GM18505 (cell line): Measurements from ENCODE around the gene CLCNKB.
"Not testable (repeated sequence)": the region's sequence is repeated elsewhere in the genome, so short reads cannot be mapped to it uniquely, and the experiment has no call there.

ENCODE experiments used
- ATAC-seq: cut with Tn5 transposase; IDR thresholded peaks from one replicate; pipeline ENCODE4 v1.9.1; 2021; ENCODE audit not compliant: unreplicated experiment
- POLR2A ChIP-seq: IDR thresholded peaks from 4 replicates; pipeline ENCODE4 v1.6.1; 2011; ENCODE audit warnings: borderline replicate concordance; ENCODE audit not compliant: insufficient read depth, insufficient read length; ENCODE audit errors: extremely low read depth

CLCNKB gene

DNA sequence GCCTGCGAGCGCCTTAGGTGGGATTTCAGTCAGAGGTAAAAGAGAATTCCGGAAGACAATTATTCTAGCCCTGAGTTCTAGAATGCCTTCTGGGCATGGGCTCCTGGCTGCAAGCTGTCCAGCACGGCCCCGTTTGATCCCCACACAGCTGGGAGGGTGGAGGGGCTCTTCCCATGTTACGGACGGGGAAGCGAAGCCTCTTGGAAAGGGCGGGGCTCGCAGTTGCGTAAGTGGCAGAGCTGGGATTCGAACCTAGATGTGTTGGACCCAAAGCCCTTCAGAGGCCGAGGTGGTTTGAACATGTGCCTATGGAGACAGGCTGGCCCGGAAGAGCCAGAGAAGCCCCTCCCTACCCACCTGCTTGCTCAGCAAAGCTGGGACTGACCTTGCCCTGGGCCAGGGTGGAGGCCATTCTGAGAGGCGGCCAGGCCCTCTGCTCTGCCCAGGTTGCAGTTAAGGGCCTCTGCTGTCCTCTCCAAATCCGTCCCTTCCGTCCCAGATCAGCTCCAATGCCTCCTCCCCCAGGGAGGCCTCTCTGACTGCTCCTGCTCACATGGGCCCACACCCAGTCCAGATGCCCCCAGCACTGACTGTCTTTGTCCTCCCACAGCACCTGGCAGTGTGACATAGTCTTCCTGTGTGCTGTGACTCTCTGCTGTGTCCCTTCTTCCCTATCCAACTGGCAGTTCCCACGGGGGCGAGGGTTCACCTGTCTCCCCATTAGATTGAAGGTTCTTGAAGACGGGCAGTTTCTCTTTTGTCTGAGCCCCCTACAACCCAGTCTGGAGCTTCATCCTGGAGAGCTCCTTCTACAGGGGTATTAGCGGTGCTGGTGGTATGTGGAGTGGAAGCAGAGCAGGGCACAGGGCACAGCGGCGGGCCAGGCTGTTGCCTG is 24.6 kb upstream of the CLCNKB start:
- no peak for TF ChIP-seq POLR2A
- ATAC-seq = no peak

- ATAC-seq = no peak
- TF ChIP-seq POLR2A = no peak
Observed at GRCh38 chr1:16019644-16020277, 23.8 kb upstream of the CLCNKB start.

GRCh38 chr1:16020325-16020724 is 23.3 kb upstream of the CLCNKB start:
- TF ChIP-seq POLR2A = no peak
- no peak for ATAC-seq

GRCh38 chr1:16020878-16021277 is 22.7 kb upstream of the CLCNKB start:
- not testable (repeated sequence) for ATAC-seq

GRCh38 chr1:16021681-16022080 is 21.9 kb upstream of the CLCNKB start, which contains the start of gene CLCNKA:
Gene CLCNKA, plus strand, starts transcription at chr1:16022036. Its CDS starts 584 bp downstream, at chr1:16022620.
- no peak for ATAC-seq
- no peak for TF ChIP-seq POLR2A

GRCh38 chr1:16022393-16022792 is 21.2 kb upstream of the CLCNKB start:
- TF ChIP-seq POLR2A = no peak
- ATAC-seq = no peak

DNA sequence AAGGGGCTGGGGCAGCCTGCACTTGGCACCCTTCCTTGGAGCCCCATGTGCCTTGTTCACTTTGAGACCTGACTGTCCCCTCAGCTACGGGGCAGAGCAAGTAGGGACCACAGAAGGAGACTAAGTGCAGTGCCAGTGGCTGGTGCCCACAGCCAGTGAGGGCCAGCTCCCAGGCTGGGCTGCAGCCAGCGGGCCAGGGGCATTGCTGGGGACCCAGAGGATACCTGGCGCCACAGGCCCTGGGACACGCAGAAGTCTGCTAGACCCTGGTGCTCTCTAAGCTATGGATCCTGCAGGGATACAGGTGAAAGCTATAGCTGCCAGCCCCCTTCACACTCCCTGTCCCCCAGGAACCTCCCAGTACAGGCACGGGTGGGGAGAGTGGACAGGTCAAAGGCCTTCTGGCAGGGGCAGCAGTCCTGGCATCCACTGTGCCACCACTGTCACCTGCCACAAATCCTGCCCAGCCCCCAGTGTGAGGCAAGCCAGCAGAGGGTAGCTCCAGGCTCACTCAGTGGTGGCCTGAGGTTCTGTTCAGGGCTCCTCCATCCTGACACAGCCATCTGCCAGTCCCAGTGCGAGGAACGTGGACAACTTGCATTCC is 20.4 kb upstream of the CLCNKB start:
- no peak for TF ChIP-seq POLR2A
- ATAC-seq = no peak

- ATAC-seq = not testable (repeated sequence)
Observed at GRCh38 chr1:16026302-16026701, 17.3 kb upstream of the CLCNKB start.

- ATAC-seq = no peak
- TF ChIP-seq POLR2A = no peak
Observed at GRCh38 chr1:16026723-16027484, 16.7 kb upstream of the CLCNKB start.

DNA sequence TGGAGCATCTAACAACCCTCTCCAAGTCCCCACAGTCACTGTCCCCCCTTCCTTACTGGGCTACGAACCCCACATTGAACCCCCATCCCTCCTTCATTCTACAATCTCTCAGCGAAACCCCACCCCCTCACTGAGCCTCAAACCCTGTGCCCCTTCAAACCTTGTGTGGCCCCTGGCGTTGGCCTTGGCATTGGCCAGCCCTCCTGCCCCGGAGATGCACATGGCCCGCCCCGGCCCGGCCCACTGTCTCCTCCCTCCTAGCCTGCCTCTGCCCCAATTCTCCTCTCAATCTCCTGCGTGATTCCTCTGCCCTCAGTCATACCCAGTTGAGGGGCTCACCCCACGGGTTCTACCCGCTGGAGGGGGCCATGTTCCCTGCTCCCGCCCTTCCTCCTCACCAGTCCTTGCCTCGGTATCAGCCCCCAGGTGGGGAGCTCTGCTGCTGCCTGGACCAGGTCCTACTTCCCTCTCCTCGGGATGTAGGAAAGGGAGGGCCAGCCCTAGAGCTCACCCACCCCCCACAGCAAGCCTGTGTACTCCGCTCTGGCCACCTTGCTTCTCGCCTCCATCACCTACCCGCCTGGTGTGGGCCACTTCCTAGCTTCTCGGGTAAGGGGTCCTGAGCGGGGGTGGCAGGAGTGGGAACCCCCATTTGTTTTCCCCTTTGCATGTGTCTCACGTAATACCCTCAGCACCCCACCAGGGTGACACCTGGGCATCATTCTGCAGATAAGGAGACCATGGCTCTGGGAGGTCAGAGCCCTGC is 15.2 kb upstream of the CLCNKB start:
- TF ChIP-seq POLR2A = no peak
- no peak for ATAC-seq

DNA sequence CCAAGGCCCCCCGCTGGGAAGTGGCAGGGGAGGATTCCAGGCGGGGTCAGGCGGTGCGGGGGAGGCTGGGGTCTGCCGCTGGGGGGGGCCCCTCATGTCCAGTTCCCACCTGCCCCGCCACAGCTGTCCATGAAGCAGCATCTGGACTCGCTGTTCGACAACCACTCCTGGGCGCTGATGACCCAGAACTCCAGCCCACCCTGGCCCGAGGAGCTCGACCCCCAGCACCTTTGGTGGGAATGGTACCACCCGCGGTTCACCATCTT is 14.6 kb upstream of the CLCNKB start:
- ATAC-seq = not testable (repeated sequence)

DNA sequence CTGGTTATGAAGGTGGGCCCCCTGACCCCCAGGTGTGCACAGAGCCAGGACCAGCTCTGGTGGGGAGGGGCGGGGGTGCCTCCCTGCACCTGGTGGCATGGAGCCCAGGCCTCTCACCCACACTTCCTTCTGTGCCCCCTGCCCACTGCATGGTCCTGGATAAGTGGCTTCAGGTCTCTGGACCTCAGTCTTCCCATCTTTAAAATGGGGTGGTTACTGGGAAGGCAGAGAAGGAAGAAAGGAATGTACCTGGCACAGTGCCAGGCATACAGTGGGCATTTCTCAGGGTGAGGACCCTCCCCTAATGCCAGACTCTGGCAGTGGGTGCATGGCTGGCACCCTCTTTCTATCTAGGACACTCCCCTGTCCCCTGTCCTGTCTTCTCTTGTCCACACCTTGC is 14.3 kb upstream of the CLCNKB start:
- no peak for ATAC-seq
- no peak for TF ChIP-seq POLR2A

DNA sequence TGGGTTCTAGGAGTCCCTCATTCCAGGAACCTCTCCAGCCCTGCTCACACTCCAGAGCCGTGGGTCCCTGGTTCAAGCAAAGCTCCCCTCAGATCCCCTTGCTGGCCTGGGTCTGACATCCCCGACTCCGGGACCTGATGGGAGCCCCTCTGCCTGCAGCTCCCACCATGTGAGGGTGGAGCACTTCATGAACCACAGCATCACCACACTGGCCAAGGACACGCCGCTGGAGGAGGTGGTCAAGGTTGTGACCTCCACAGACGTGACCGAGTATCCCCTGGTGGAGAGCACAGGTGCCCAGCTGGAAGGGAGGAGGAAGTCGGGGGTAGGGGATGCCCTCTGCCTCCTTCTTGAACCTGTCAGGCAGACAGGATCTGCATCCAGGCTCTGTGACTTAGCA is 12.0 kb upstream of the CLCNKB start:
- no peak for ATAC-seq
- TF ChIP-seq POLR2A = no peak
